Fibroblast of lung (primary cell): ENCODE results near the gene P4HTM.

Source experiments
- EZH2 ChIP-seq: IDR thresholded peaks from 2 replicates; pipeline ENCODE4 v1.5.1; 2012; ENCODE audit warnings: low read length, control low read depth, mild to moderate bottlenecking; ENCODE audit errors: missing control alignments
- TF ChIP-seq, protein P1 (sequence below), 2 donors: IDR thresholded peaks in 1 of 2; conservative IDR thresholded peaks in 1 of 2; 1 replicate in 1 of 2; 2 replicates in 1 of 2; pipeline ENCODE4 v1.5.1; 2011 to 2012; ENCODE audit warnings: low read length in 2 of 2, control low read depth in 1 of 2, inconsistent platforms in 1 of 2, low read depth in 1 of 2, mild to moderate bottlenecking in 1 of 2

DNA sequence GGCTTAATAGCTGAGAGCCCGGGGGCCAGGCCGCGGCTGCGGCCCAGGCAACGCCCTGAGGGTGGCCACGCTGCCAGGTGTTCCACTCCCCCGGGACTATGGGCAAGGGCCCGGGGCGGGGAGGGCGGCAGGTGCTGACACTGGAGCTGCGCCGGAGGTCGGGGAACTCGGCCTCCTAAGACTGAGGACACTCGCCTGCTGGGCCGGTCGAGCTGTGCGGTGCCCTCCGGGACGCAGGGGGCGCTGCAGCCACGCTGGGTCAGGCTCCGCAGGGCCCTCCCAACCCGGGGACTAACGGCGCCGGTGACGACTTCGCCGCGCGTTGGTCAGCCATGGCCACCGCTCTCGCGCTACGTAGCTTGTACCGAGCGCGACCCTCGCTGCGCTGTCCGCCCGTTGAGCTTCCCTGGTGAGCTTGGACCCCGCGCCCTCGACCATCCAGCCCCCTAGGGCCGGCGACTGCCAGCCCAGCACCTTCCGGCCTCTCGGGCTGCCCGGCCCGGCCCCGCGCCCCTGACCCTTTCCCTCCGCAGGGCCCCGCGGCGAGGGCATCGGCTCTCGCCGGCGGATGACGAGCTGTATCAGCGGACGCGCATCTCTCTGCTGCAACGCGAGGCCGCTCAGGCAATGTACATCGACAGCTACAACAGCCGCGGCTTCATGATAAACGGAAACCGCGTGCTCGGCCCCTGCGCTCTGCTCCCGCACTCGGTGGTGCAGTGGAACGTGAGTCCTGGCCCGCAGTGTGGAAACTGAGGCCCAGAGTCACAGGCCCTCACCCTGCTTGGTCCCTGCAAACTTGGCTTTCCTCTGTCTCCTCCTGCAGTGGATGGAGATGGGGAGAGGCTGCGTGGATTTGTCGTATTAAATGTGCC lies 32.0 kb downstream of the P4HTM start, which contains the start of gene NDUFAF3:
- TF ChIP-seq, protein P1, sequence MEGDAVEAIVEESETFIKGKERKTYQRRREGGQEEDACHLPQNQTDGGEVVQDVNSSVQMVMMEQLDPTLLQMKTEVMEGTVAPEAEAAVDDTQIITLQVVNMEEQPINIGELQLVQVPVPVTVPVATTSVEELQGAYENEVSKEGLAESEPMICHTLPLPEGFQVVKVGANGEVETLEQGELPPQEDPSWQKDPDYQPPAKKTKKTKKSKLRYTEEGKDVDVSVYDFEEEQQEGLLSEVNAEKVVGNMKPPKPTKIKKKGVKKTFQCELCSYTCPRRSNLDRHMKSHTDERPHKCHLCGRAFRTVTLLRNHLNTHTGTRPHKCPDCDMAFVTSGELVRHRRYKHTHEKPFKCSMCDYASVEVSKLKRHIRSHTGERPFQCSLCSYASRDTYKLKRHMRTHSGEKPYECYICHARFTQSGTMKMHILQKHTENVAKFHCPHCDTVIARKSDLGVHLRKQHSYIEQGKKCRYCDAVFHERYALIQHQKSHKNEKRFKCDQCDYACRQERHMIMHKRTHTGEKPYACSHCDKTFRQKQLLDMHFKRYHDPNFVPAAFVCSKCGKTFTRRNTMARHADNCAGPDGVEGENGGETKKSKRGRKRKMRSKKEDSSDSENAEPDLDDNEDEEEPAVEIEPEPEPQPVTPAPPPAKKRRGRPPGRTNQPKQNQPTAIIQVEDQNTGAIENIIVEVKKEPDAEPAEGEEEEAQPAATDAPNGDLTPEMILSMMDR (conservative IDR thresholded peaks at IDR 0.05 in 1 of 2, IDR thresholded peaks at IDR 0.05 in 1 of 2; ENCODE audit: low read depth in 1 of 2, low read length in 2 of 2), result peak; percentile 77 to 86
- TF ChIP-seq EZH2, result no peak
